ENCODE measurements around the gene HSPA13. TPM values are rescaled to one million over a fixed set of nuclear protein-coding genes. Genes with fewer than 3 reads are reported as not detected.

HSPA13 gene
- total RNA-seq (71.8 TPM), polyA plus RNA-seq (12.1 TPM)

- under 1% methylated on average over 46 of the region's 46 CpGs for WGBS
- DNase-seq (ENCODE audit: extremely low spot score): peak; percentile 99
- Histone ChIP-seq H3K36me3 (ENCODE audit: insufficient read depth) (no peaks in the 10 kb centered on the region), H3K4me3 (ENCODE audit: low read depth, low read length) (peak within 1 kb of the TSS; percentile 79), H3K27ac (ENCODE audit: low read depth) (peak within 1 kb of the TSS; percentile 92), H3K4me1 (ENCODE audit: insufficient read depth) (no peaks in the 10 kb centered on the region)
Observed at GRCh38 chr21:14382835-14383595, at the start of gene HSPA13. Gene HSPA13 (minus strand): TSS chr21:14383146. CDS start chr21:14383119, 27 bp downstream.

- 87% methylated on average over 2 of the region's 2 CpGs for WGBS
Observed at GRCh38 chr21:14418920-14419319, 36.0 kb upstream of the HSPA13 start.

GRCh38 chr21:14414932-14415508 is 32.1 kb upstream of the HSPA13 start:
- Histone ChIP-seq H3K27ac (ENCODE audit: low read depth) (no peak overlapping the region), H3K4me3 (ENCODE audit: low read depth, low read length) (no peak overlapping the region), H3K36me3 (ENCODE audit: insufficient read depth) (no peaks in the 10 kb centered on the region), H3K4me1 (ENCODE audit: insufficient read depth) (no peaks in the 10 kb centered on the region)
- 82% methylated on average over 2 of the region's 2 CpGs for WGBS
- DNase-seq (ENCODE audit: extremely low spot score): no peak

More at GRCh38 chr21:14418920-14419319, 36.0 kb upstream of the HSPA13 start:
- Histone ChIP-seq H3K4me1 (ENCODE audit: insufficient read depth) (no peaks in the 10 kb centered on the region), H3K4me3 (ENCODE audit: low read depth, low read length) (no peak overlapping the region), H3K27ac (ENCODE audit: low read depth) (no peak overlapping the region), H3K36me3 (ENCODE audit: insufficient read depth) (no peaks in the 10 kb centered on the region)
- DNase-seq (ENCODE audit: extremely low spot score): no peak

GRCh38 chr21:14405962-14406361 is 23.0 kb upstream of the HSPA13 start:
- Histone ChIP-seq H3K36me3 (ENCODE audit: insufficient read depth) (no peaks in the 10 kb centered on the region), H3K4me1 (ENCODE audit: insufficient read depth) (no peaks in the 10 kb centered on the region), H3K4me3 (ENCODE audit: low read depth, low read length) (no peak overlapping the region), H3K27ac (ENCODE audit: low read depth) (no peak overlapping the region)
- DNase-seq (ENCODE audit: extremely low spot score): no peak
- WGBS: 31% methylated on average over 2 of the region's 2 CpGs

- DNase-seq (ENCODE audit: extremely low spot score): no peak
- Histone ChIP-seq H3K27ac (ENCODE audit: low read depth) (no peak overlapping the region), H3K4me3 (ENCODE audit: low read depth, low read length) (no peak overlapping the region), H3K4me1 (ENCODE audit: insufficient read depth) (no peaks in the 10 kb centered on the region), H3K36me3 (ENCODE audit: insufficient read depth) (no peaks in the 10 kb centered on the region)
- WGBS: 79% methylated on average over 1 of the region's 1 CpG
Observed at GRCh38 chr21:14405225-14405624, 22.3 kb upstream of the HSPA13 start.

- Histone ChIP-seq H3K36me3 (ENCODE audit: insufficient read depth) (no peaks in the 10 kb centered on the region), H3K4me3 (ENCODE audit: low read depth, low read length) (no peak overlapping the region), H3K27ac (ENCODE audit: low read depth) (no peak overlapping the region), H3K4me1 (ENCODE audit: insufficient read depth) (no peaks in the 10 kb centered on the region)
- peak; percentile 20 for DNase-seq (ENCODE audit: extremely low spot score)
- 8% methylated on average over 1 of the region's 1 CpG for WGBS
Observed at GRCh38 chr21:14403681-14404318, 20.9 kb upstream of the HSPA13 start.

- DNase-seq (ENCODE audit: extremely low spot score): no peak
- no peak overlapping the region for H3K27ac ChIP-seq (ENCODE audit: low read depth)
- no peaks in the 10 kb centered on the region for H3K4me1 ChIP-seq (ENCODE audit: insufficient read depth)
- H3K36me3 ChIP-seq (ENCODE audit: insufficient read depth): no peaks in the 10 kb centered on the region
- no peak overlapping the region for H3K4me3 ChIP-seq (ENCODE audit: low read depth, low read length)
- WGBS: 67% methylated on average over 1 of the region's 1 CpG
Observed at GRCh38 chr21:14401217-14401616, 18.3 kb upstream of the HSPA13 start.

- DNase-seq (ENCODE audit: extremely low spot score): no peak
- 92% methylated on average over 2 of the region's 2 CpGs for WGBS
Observed at GRCh38 chr21:14388282-14388681, 5.3 kb upstream of the HSPA13 start.

GRCh38 chr21:14384453-14384852 is 1.5 kb upstream of the HSPA13 start:
- H3K36me3 ChIP-seq (ENCODE audit: insufficient read depth): no peaks in the 10 kb centered on the region
- 94% methylated on average over 2 of the region's 2 CpGs for WGBS
- H3K4me3 ChIP-seq (ENCODE audit: low read depth, low read length): no peak overlapping the region
- no peak overlapping the region for H3K27ac ChIP-seq (ENCODE audit: low read depth)
- H3K4me1 ChIP-seq (ENCODE audit: insufficient read depth): no peaks in the 10 kb centered on the region
- DNase-seq (ENCODE audit: extremely low spot score): no peak

More at GRCh38 chr21:14388282-14388681, 5.3 kb upstream of the HSPA13 start:
- Histone ChIP-seq H3K4me1 (ENCODE audit: insufficient read depth) (no peaks in the 10 kb centered on the region), H3K27ac (ENCODE audit: low read depth) (no peak overlapping the region), H3K36me3 (ENCODE audit: insufficient read depth) (no peaks in the 10 kb centered on the region), H3K4me3 (ENCODE audit: low read depth, low read length) (no peak overlapping the region)

- WGBS: 4% methylated on average over 21 of the region's 21 CpGs
- no peaks in the 10 kb centered on the region for H3K36me3 ChIP-seq (ENCODE audit: insufficient read depth)
- peak overlapping the region; percentile 92 for H3K27ac ChIP-seq (ENCODE audit: low read depth)
- H3K4me1 ChIP-seq (ENCODE audit: insufficient read depth): no peaks in the 10 kb centered on the region
- peak overlapping the region; percentile 77 for H3K4me3 ChIP-seq (ENCODE audit: low read depth, low read length)
- no peak for DNase-seq (ENCODE audit: extremely low spot score)
Observed at GRCh38 chr21:14383596-14384180, 742 bp upstream of the HSPA13 start.

- peak; percentile 15 for DNase-seq (ENCODE audit: extremely low spot score)
- Histone ChIP-seq H3K4me3 (ENCODE audit: low read depth, low read length) (peak overlapping the region; percentile 79), H3K36me3 (ENCODE audit: insufficient read depth) (no peaks in the 10 kb centered on the region), H3K27ac (ENCODE audit: low read depth) (no peak overlapping the region), H3K4me1 (ENCODE audit: insufficient read depth) (no peaks in the 10 kb centered on the region)
- under 1% methylated on average over 9 of the region's 9 CpGs for WGBS
Observed at GRCh38 chr21:14382486-14382834, 486 bp downstream of the HSPA13 start.

- WGBS: 98% methylated on average over 2 of the region's 2 CpGs
- Histone ChIP-seq H3K4me1 (ENCODE audit: insufficient read depth) (no peaks in the 10 kb centered on the region), H3K4me3 (ENCODE audit: low read depth, low read length) (no peak overlapping the region), H3K36me3 (ENCODE audit: insufficient read depth) (peaks cover 5% of the 10 kb centered on the region), H3K27ac (ENCODE audit: low read depth) (no peak overlapping the region)
- DNase-seq (ENCODE audit: extremely low spot score): no peak
Observed at GRCh38 chr21:14376854-14377253, 6.1 kb downstream of the HSPA13 start.

GRCh38 chr21:14366998-14367397 is 15.9 kb downstream of the HSPA13 start:
- no peaks in the 10 kb centered on the region for H3K4me1 ChIP-seq (ENCODE audit: insufficient read depth)
- WGBS: 79% methylated on average over 3 of the region's 3 CpGs
- H3K27ac ChIP-seq (ENCODE audit: low read depth): peak overlapping the region; percentile 2
- no peaks in the 10 kb centered on the region for H3K36me3 ChIP-seq (ENCODE audit: insufficient read depth)
- no peak for DNase-seq (ENCODE audit: extremely low spot score)
- H3K4me3 ChIP-seq (ENCODE audit: low read depth, low read length): no peak overlapping the region

GRCh38 chr21:14361958-14362357 is 21.0 kb downstream of the HSPA13 start:
- no peaks in the 10 kb centered on the region for H3K4me1 ChIP-seq (ENCODE audit: insufficient read depth)
- whole genome bisulfite sequencing: 60% methylated on average over 3 of the region's 3 CpGs
- no peaks in the 10 kb centered on the region for H3K36me3 ChIP-seq (ENCODE audit: insufficient read depth)
- H3K27ac ChIP-seq (ENCODE audit: low read depth): no peak overlapping the region
- no peak overlapping the region for H3K4me3 ChIP-seq (ENCODE audit: low read depth, low read length)
- no peak for DNase-seq (ENCODE audit: extremely low spot score)

All from urinary bladder (tissue), 4 donors.